Activated T-helper 17 cell treated with anti-CD3 and anti-CD28 coated beads, Interleukin-2, amount 50 U/mL, for 72 hours (primary cell): ENCODE results near the gene HADH. TPM values are rescaled to one million over a fixed set of nuclear protein-coding genes. Genes with fewer than 3 reads are reported as not detected.
"Not testable (repeated sequence)": the region's sequence is repeated elsewhere in the genome, so short reads cannot be mapped to it uniquely, and the experiment has no call there.

Source experiments
- ATAC-seq: fragments of 150-1000 bp; cut with Tn5 transposase; replicated peaks from 2 replicates; pipeline ENCODE4 v1.10.0; 2021; ENCODE audit warnings: mild to moderate bottlenecking, moderate library complexity
- H3K27ac Mint-ChIP-seq: one replicate; pipeline ENCODE4 v1.8.0; 2022; ENCODE audit warnings: mixed read lengths
- H3K27me3 Mint-ChIP-seq: one replicate; pipeline ENCODE4 v1.8.0; 2022; ENCODE audit warnings: mixed read lengths
- H3K36me3 Mint-ChIP-seq: one replicate; pipeline ENCODE4 v1.8.0; 2022; ENCODE audit warnings: low read depth, mild to moderate bottlenecking, mixed read lengths
- H3K4me1 Mint-ChIP-seq: one replicate; pipeline ENCODE4 v1.8.0; 2022; ENCODE audit warnings: mixed read lengths
- H3K4me3 Mint-ChIP-seq: one replicate; pipeline ENCODE4 v1.8.0; 2022; ENCODE audit warnings: mild to moderate bottlenecking, mixed read lengths
- H3K9me3 Mint-ChIP-seq: one replicate; pipeline ENCODE4 v1.8.0; 2022; ENCODE audit warnings: mixed read lengths
- total RNA-seq, 2 donors: library from RNA; stranded (reverse); gene quantifications; one replicate each; pipeline ENCODE4 v1.2.3, GENCODE V29; 2022

HADH gene
- total RNA-seq, 2 donors from 2014 or later, result 26.8 to 36.5 TPM

DNA sequence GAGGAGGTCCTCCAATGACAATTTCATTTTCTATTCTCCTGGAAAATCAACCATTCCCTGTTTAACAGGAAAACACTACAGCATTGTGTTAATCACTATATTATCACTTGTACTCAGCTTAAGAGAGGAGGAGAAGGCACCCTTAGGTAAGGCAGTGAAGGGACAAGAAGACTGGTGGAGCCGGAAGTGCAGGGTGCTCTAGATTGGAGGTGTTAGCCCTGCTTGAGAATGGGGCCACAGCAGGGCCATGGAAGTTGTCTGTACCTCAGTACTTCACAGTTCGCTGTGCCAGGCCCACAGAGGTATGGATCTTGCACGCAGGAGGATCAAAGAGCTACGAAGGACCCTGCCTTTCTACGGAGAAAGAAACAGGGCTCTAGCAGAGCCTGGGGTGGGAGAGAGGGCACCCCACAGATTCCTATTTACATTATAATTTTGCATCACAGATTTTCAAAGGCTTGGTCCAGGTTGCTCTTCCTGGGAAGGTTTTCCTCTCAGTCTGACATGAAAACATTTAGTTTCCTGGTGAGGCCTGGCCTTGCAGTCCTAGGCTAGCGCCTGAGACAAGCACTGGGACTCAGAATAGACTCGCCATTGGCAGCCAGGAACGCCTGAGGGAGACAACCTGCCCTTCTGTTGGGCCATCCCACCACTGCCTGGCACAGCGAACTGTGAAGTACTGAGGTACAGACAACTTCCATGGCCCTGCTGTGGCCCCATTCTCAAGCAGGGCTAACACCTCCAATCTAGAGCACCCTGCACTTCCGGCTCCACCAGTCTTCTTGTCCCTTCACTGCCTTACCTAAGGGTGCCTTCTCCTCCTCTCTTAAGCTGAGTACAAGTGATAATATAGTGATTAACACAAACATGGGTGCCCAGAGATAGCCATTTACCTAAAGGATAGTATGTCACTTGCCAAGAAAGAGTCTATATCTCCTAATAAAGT is 60.8 kb downstream of the HADH start:
- ATAC-seq, result peak; percentile 56
- not testable (repeated sequence) for H3K27me3 Mint-ChIP-seq, H3K9me3 Mint-ChIP-seq
- peaks cover 40% of the 10 kb centered on the region for H3K4me1 Mint-ChIP-seq
- peaks cover 79% of the 10 kb centered on the region for H3K36me3 Mint-ChIP-seq
- peak overlapping the region; percentile 91 for H3K27ac Mint-ChIP-seq
- peak overlapping the region; percentile 80 for H3K4me3 Mint-ChIP-seq

- Mint-ChIP-seq H3K4me1 (peaks cover 40% of the 10 kb centered on the region), H3K27me3 (no peaks in the 10 kb centered on the region), H3K27ac (peak overlapping the region; percentile 91), H3K4me3 (peak overlapping the region; percentile 80), H3K9me3 (no peaks in the 10 kb centered on the region), H3K36me3 (peaks cover 72% of the 10 kb centered on the region)
- ATAC-seq, result no peak
Measured at GRCh38 chr4:108051343-108051742, 61.7 kb downstream of the HADH start.

DNA sequence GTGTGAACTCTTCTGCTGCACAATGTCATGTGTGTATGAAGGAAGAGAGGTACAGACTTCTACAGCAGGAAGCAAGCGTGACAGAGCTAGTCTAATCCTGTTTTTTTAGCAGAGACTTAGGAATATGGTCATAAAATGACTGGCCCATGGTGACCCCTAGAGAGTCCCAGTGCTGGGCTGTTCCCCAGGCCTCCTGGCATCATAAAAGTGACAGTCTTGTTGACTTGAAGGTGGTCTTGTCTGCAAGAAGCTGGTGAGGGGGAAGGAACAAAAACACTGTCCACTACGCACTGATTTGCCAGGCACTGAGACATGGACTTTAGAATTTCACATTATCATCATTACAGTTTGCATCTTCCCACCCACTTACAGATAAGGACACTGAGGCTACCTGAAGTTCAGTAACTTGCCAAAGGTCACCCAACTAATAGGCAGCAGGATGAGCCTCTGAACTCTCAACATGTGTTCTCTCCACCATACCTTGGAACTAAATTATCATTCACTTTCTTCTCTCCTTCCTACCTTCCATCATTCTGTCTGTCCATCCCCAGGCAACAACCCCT is 63.0 kb downstream of the HADH start:
- no peak for ATAC-seq
- peaks cover 40% of the 10 kb centered on the region for H3K4me1 Mint-ChIP-seq
- peak overlapping the region; percentile 67 for H3K27ac Mint-ChIP-seq
- H3K36me3 Mint-ChIP-seq, result peaks cover 66% of the 10 kb centered on the region
- no peaks in the 10 kb centered on the region for H3K9me3 Mint-ChIP-seq
- no peaks in the 10 kb centered on the region for H3K27me3 Mint-ChIP-seq
- peak overlapping the region; percentile 25 for H3K4me3 Mint-ChIP-seq

- H3K36me3 Mint-ChIP-seq, result peaks cover 61% of the 10 kb centered on the region
- peak overlapping the region; percentile 67 for H3K27ac Mint-ChIP-seq
- H3K4me3 Mint-ChIP-seq, result peak overlapping the region; percentile 25
- H3K9me3 Mint-ChIP-seq, result no peaks in the 10 kb centered on the region
- peak; percentile 34 for ATAC-seq
- H3K4me1 Mint-ChIP-seq, result peaks cover 40% of the 10 kb centered on the region
- no peaks in the 10 kb centered on the region for H3K27me3 Mint-ChIP-seq
Measured at GRCh38 chr4:108053251-108053711, 63.6 kb downstream of the HADH start.

DNA sequence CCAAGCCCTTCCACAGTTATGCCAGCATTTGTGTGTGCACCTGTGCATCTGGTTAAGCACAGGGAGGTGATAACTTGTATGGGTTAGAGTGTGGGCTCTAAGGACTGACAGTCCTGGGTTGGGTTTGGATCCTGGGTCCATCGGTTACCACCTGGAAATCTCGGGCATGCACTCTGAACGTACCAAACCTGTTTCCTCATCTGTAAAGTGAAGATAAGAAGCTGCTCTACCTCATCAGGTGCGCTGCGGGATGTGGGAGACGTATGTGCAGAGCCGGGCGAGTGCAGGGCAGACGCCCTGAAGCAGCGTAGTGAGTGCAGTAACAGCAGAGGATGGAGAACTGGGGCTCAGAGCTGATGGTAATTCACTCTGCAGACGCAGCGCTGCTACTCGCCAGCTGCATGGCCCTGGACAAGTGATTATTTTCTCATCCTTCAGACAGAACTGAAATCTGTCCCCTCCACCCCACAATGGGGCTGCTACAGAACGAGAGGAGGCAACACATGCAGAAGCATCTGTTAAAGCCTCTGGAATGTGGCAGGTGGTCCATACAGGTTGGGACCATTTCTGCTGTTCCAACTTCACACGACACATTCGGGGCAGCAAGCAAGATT is 64.4 kb downstream of the HADH start:
- peaks cover 60% of the 10 kb centered on the region for H3K36me3 Mint-ChIP-seq
- no peaks in the 10 kb centered on the region for H3K27me3 Mint-ChIP-seq
- peaks cover 34% of the 10 kb centered on the region for H3K4me1 Mint-ChIP-seq
- ATAC-seq, result no peak
- H3K4me3 Mint-ChIP-seq, result peak overlapping the region; percentile 25
- no peaks in the 10 kb centered on the region for H3K9me3 Mint-ChIP-seq
- H3K27ac Mint-ChIP-seq, result peak overlapping the region; percentile 67

DNA sequence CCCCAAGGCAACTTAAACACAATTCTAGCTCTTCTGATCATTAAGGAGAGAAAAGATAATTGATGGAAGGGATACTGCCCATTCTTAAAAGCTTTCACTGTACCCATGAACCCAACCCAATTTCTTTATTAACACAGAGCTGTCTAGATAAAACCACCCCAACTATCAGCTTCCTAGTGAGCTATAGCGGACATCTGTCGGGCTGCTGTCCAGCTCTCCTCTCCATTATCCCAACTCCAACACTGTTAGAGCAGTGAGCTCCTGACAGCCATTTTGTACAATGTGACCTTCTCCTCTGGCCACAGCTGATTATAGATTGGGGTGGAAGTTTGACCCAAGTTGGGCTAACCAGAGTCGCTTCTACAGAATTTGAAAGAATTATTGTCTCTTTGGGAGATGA is 66.1 kb downstream of the HADH start:
- Mint-ChIP-seq H3K4me1 (peaks cover 19% of the 10 kb centered on the region), H3K4me3 (no peak overlapping the region), H3K27ac (peak overlapping the region; percentile 26), H3K36me3 (peaks cover 62% of the 10 kb centered on the region), H3K27me3 (no peaks in the 10 kb centered on the region), H3K9me3 (no peaks in the 10 kb centered on the region)
- ATAC-seq, result no peak

GRCh38 chr4:108056418-108056817 is 66.7 kb downstream of the HADH start:
- no peak for ATAC-seq
- H3K27me3 Mint-ChIP-seq, result no peaks in the 10 kb centered on the region
- H3K4me3 Mint-ChIP-seq, result no peak overlapping the region
- H3K9me3 Mint-ChIP-seq, result no peaks in the 10 kb centered on the region
- H3K27ac Mint-ChIP-seq, result peak overlapping the region; percentile 26
- peaks cover 15% of the 10 kb centered on the region for H3K4me1 Mint-ChIP-seq
- peaks cover 67% of the 10 kb centered on the region for H3K36me3 Mint-ChIP-seq

DNA sequence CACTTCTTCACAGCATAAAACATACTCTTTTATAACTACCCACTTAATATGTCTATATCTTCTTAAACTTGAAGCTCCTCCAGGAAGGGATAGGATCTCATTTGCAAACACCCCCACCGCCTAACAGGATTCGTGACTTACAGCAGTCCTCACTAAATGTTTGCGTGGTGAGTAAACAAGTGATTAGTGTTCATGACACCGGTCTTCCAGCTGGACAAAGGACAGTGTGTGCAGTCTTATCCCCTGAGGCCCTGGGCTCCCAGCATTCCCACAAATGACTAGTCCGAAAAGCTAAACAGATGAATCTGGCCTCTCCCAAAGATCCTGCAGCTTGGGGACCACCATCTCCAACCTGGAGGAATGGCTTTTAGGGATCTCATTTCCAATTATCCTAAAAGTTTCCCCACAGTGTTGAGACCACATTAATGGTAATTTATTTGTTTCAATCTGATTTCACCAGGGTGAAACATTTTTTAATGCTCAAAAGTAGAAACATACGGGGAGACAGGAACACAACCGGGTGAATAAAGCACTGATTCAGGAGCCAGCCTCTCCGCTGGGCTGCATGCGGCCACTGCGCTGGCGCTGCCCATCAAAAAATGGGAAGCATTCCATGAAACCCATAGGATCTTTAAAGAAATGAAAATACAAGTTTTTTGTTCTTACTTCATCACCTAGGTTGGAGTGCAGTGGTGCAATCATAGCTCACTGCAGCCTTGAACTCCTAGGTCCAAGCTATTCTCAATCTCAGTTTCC is 69.2 kb downstream of the HADH start:
- peaks cover 67% of the 10 kb centered on the region for H3K36me3 Mint-ChIP-seq
- H3K4me3 Mint-ChIP-seq, result no peak overlapping the region
- no peaks in the 10 kb centered on the region for H3K27me3 Mint-ChIP-seq
- H3K27ac Mint-ChIP-seq, result peak overlapping the region; percentile 82
- H3K4me1 Mint-ChIP-seq, result no peaks in the 10 kb centered on the region
- H3K9me3 Mint-ChIP-seq, result no peaks in the 10 kb centered on the region
- ATAC-seq, result no peak

DNA sequence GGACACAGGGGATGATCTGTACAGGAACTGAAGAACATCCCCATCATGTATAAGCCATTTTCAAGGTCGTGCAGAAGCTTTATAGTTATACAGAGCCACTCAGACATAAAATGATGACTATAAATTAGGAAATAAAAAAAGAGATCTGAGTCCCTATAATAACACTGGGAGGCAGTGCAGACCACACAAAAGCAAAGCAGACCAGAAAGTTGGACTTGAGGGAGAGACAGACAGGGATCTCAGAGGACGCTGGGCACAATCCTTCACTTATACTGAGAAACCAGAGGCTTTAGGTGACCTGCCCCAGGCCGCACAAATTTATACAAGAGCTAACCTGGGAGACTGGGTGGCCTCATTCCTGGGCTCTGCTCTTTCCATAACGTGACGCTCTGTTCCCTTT is 70.5 kb downstream of the HADH start:
- ATAC-seq, result no peak
- Mint-ChIP-seq H3K4me3 (no peak overlapping the region), H3K9me3 (no peaks in the 10 kb centered on the region), H3K27me3 (no peaks in the 10 kb centered on the region), H3K36me3 (peaks cover 69% of the 10 kb centered on the region), H3K4me1 (peaks cover 9% of the 10 kb centered on the region), H3K27ac (peak overlapping the region; percentile 82)

DNA sequence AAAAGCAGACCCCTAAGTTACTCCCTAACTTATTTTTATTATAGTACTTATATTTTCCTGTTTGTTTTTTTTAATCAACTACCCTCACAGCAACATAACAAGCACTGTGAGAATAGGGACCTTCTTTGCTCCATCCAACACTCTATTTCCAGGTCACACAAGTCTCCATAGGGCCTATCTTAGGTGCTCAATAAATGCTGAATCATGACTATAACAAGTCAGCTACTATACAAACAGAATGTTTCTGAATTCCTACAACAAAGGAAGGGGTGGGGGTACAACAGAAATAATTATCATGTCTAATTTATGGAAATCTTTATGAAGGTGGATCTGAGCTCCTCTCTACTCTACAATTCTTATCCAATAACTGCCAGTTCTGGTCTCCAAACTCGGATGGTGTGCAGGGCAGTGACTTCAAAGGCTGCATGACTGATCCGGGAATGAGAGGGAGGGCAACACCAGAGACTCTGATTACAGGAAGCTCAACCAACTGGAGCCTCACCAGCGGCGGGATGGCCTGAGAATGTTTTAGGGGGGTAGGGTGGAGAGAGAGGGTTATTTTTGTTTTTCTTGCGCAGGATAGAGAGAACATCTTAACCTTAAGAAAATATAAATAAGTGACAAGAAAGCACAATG is 71.1 kb downstream of the HADH start:
- Mint-ChIP-seq H3K36me3 (peaks cover 70% of the 10 kb centered on the region), H3K27ac (peak overlapping the region; percentile 4), H3K27me3 (no peaks in the 10 kb centered on the region), H3K4me1 (peaks cover 9% of the 10 kb centered on the region), H3K9me3 (no peaks in the 10 kb centered on the region), H3K4me3 (no peak overlapping the region)
- ATAC-seq, result no peak

DNA sequence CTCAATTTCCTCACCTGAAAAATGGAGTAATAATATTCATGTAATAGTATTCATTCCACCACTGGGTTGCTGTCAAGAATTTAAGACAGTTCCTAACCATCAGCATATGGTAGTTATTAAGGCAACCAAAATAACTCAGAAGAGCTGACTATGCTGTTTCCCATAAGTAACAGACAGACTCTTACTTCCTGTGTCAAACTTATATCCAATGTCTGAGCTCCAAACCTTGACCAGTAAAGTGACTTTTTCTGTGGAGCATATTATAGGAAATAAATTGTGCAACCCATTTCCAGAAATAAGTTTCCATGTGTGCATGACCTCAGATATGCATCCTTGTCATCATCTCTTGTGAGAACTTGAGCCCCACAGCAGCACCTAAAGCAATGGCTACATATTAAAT is 78.8 kb downstream of the HADH start:
- no peak for ATAC-seq
- no peak overlapping the region for H3K27ac Mint-ChIP-seq
- peaks cover 87% of the 10 kb centered on the region for H3K36me3 Mint-ChIP-seq
- no peaks in the 10 kb centered on the region for H3K27me3 Mint-ChIP-seq
- no peaks in the 10 kb centered on the region for H3K9me3 Mint-ChIP-seq
- no peak overlapping the region for H3K4me3 Mint-ChIP-seq
- H3K4me1 Mint-ChIP-seq, result peaks cover 25% of the 10 kb centered on the region

DNA sequence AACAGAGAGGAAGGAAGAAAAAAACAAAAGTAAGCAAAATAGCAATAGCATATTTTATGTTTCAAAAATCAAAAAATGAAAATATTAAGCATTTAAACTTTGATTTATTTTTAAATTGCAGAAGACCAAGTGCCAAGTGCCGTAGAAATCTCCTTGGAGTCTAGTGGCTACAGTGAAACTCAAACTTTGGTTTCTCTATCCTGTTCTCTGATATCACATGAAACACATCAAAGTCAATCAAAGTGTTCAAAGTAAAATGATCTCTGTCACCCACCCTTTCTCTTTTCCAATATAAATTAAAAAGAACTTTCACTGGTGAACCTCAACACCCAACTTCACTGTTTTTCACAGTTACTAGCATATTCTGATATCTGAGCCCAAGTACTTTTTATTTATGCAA is 81.1 kb downstream of the HADH start:
- Mint-ChIP-seq H3K4me1 (peaks cover 21% of the 10 kb centered on the region), H3K36me3 (peaks cover 90% of the 10 kb centered on the region), H3K27me3 (no peaks in the 10 kb centered on the region), H3K9me3 (no peaks in the 10 kb centered on the region), H3K27ac (peak overlapping the region; percentile 86), H3K4me3 (peak overlapping the region; percentile 73)
- ATAC-seq, result peak; percentile 22

DNA sequence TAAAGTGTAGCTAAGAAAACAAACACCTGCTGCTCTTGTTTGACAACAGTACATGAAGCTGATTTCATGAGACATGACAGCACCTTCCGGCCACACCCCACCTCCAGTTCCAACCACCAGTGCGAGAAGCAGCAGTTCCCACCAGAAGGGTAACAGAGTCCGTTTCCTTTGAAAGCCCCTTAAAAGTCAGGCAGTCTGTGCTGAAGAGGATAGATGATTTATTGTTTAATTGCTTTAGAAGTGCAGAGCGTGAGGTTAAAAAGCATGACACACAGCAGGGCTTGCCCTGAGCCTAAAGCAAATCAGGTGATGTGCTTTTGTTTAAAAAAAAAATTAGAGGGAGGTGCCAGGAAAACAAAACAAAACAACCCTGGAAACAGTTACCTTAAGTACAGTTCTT is 82.6 kb downstream of the HADH start:
- no peaks in the 10 kb centered on the region for H3K27me3 Mint-ChIP-seq
- peaks cover 21% of the 10 kb centered on the region for H3K4me1 Mint-ChIP-seq
- H3K9me3 Mint-ChIP-seq, result no peaks in the 10 kb centered on the region
- H3K36me3 Mint-ChIP-seq, result peaks cover 88% of the 10 kb centered on the region
- H3K27ac Mint-ChIP-seq, result peak overlapping the region; percentile 86
- peak; percentile 80 for ATAC-seq
- H3K4me3 Mint-ChIP-seq, result peak overlapping the region; percentile 73
